Measurements from ENCODE around the gene STYK1.

The STYK1 gene

DNA sequence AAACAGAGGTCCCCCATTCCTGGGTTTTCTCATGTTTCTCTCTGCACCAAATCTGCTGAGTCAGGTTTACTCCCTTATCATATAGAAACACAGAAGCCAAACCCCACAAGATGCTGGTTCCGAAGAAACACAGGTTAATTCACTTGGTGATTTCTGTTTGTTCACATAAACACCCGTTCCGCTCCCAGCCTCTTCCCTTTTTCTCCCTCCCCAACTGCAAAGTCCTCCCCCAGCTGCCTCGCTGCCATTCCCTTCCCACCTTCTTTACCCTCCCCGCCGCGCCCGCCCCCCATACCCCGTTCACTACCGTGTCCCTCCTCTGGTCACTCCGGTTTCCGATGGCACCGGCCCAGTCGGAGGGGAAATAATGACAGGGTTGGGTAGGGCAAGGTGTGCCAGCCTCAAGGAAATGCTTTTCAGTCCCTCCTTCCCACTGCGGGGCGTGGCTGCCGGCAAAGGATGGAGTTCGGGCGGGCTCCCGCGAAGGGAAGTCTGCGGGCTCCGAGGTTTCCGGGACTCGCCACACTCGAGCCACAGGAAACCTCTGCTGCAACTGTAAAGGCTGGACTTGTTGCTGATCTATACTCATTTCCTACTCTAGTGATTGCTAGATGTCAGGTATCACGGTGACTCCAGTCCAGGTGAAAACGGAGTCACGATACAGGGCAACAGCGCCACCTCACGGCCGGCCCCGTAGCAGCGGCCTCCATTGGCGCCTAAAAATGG, at the start of gene STYK1:
Gene STYK1 (minus strand): TSS at position 394 of the 726 bp plus-strand sequence. CDS start 39,434 bp downstream, outside the sequence.
- in situ Hi-C loops (cut with MboI; ENCODE audit: low sequenced_read_pairs), result loop anchor here (10.0 kb wide), 1 partner anchor 99 kb away; no protein-coding TSS in a partner anchor

GRCh38 chr12:10722905-10723746, 49.3 kb upstream of the STYK1 start, which contains the start of gene YBX3:
TSS of gene YBX3 (minus strand) at chr12:10723323. CDS start at chr12:10723111, 212 bp downstream.
- in situ Hi-C loops (cut with MboI; ENCODE audit: low sequenced_read_pairs), result no loop called here

GRCh38 chr12:10722502-10722904, 48.7 kb upstream of the STYK1 start:
- in situ Hi-C loops (cut with MboI; ENCODE audit: low sequenced_read_pairs), result no loop called here

DNA sequence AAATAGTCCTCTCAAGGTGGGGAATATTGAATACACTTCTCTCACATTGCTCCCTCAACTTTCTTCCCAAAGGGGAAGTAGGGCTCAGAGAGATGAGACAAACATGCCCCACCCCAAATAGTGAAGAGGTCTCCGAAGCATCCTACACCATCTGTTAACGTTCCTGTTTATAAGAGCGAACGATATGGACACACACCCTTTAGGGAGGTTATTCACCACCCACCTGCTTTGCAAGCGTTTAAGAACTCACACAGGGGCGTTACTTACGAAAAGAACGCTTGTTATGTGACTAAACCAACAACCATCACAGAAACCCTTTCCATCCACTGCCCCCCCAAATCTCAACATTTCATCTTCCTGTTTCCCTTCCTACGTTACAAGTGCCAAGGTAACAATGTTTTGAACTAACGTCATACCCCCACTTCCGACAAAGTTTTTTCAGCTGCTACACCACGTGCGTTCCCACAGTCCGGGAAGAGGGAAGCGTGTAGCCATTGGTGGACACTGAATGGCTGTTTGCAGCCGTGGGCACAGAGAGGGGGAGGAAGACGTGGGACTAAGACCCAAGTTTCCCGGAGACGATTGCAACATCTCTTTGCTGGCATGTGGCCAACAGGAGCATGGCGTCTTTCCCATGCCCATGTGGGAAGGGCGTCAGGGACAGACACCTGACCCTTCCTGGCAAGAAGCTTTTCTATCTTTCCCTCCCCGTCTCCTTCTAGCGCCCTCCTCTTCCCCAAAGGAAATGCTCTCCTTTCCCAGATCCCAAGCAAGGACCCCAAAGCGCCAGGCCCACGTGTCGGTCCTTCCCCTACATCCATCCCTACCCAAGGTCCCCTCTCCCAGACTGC, 48.0 kb upstream of the STYK1 start:
- in situ Hi-C loops (cut with MboI; ENCODE audit: low sequenced_read_pairs), result no loop called here

DNA sequence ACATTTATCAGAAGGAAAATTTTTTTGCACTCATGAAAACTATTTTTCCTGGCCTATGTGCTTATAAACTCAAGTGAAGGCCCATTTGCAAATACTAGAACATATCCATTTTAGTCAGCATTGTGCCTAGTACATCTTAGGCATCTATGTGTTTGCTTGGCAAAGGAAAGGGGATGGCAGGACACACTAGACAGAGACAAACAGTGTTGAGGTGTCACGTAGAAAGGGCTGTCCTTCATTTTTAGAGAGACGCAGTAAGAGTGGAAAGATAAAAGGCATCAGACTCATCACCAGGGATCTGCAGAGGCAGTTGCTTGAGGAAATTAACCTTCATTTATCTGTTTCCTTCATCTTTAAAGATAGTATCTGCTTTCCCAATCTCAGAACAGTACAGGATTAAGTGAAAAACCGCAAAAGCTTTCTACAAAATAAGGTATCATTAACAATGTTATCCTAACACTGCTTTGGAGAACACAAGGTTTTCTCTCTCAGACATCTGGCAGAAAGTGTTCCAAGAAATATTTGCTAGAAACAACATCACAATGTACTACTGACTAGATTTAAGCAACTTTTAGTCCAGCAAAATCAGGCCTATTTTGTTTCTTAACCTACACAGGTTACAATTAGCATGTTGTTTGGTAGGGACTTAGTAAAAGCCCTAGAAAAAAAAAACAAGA, 47.3 kb upstream of the STYK1 start:
- in situ Hi-C loops (cut with MboI; ENCODE audit: low sequenced_read_pairs), result no loop called here

- in situ Hi-C loops (cut with MboI; ENCODE audit: low sequenced_read_pairs), result no loop called here
Observed at GRCh38 chr12:10719482-10719881, 45.6 kb upstream of the STYK1 start.

DNA sequence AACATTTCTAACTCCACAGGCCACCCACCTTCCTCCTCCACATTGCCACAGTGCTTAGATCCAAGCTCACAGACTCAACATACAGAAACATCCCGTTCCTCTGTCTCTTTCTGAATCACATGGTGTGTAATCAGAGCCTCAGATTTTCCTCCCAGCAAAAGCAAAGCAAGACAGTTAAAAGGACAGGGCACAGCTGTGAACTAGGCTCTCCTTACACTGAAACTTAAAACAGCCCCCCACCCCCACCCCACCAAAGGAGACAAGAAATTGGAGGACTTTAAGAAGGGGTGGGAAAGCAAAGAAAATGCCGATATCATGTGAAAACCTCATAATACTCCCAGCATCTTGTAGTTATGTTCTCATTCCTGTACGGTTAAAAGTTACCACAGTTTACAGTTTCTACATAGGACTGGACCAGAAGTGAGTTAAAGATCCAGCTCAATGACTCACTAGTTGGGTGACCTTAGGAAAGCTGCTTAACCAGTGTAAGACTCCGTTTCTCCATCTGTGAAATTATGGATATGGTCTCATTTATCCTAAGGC, 44.5 kb upstream of the STYK1 start:
- in situ Hi-C loops (cut with MboI; ENCODE audit: low sequenced_read_pairs), result no loop called here

- in situ Hi-C loops (cut with MboI; ENCODE audit: low sequenced_read_pairs), result no loop called here
Observed at GRCh38 chr12:10717410-10717809, 43.6 kb upstream of the STYK1 start.

GRCh38 chr12:10716704-10717315, 43.0 kb upstream of the STYK1 start:
- in situ Hi-C loops (cut with MboI; ENCODE audit: low sequenced_read_pairs), result no loop called here

DNA sequence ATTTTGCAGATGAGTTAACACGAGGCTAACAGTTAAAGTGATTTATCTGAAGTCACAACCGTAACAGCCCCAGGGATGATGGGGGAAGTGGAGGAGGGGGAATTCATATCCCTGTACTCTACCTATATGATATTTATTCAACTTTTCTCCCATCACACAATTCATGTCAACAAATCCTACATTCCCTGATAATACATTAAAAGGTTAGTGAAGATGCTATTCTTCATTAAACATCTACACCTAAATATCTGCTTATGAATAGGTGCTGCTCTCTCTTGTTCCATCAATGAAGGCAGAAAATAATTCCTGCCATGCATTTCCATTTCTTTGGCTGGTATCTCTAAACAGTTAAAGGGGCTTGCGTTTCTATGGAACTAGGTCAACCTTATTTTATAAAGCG, 42.4 kb upstream of the STYK1 start:
- in situ Hi-C loops (cut with MboI; ENCODE audit: low sequenced_read_pairs), result no loop called here

DNA sequence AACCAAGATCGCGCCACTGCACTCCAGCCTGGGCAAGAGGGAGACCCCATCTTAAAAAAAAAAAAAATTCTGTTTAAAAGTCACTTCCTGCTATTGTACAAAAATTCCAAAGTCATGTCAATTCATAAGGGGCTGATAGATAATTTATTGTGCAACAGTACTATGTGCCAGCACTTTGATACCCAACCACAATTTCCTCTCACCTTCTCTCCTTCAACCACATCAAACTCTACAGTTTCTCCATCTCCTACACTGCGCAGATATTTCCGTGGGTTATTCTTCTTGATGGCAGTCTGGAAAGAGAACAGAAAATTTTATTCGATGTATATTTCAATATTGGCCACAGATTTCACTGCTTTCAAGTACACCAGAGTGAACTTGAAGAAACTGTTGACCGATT, 41.6 kb upstream of the STYK1 start:
- in situ Hi-C loops (cut with MboI; ENCODE audit: low sequenced_read_pairs), result no loop called here

DNA sequence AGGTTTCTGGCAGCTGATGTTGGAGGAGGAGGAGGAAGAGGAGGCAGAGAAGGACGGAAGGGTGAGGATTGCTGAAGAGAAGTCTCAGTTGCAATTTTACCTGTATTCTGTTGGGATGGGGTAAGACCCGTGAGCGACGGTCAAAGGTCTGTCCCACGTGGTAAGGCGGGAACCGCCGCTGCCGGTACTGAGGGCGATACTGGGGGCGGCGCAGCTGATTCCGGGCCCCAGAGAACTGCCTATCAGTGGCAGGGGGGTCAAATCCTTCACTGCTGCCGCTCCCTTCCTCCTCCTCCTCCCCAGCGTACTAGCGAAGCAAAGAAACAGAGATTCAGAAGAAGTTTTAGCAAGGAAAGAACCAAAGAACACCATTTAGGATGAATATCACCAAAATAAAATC, 36.0 kb upstream of the STYK1 start:
- in situ Hi-C loops (cut with MboI; ENCODE audit: low sequenced_read_pairs), result no loop called here

DNA sequence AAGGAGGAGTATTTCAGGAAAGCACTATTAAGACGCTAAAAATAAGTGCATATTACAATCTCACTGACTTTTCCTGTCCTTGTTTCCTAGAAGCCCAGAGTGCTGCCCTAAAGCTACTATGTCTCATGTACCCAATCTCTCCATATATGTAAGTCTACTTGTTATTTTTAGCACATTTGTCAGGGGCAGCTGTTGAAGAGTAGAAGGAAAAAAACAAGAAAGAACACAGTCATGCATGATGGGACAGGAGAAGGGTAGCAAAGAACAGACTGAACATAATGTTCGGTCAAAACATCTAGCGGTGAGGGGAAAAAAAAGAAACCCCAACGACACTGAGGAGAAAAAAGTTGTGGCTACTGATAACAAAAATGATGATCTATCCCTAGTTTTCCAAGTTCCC, 35.0 kb upstream of the STYK1 start:
- in situ Hi-C loops (cut with MboI; ENCODE audit: low sequenced_read_pairs), result no loop called here

DNA sequence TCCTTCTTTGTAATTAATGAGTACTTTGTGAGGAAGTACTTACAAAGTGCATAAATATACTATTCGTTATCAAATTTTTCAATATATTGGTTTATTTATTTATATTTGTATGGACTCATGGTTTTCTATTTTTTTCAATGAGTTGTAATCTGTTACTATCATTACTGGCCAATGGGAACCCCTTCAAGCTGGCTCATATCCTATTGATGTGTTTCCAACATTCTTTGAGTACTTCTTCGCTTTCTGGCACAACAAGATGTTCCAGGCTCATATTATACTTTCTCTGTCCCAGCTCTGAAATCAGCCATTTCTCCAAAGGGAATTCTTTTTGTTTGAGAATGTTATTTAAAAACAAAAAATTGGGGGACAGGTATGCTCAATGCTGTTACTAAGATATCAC, 31.8 kb upstream of the STYK1 start:
- in situ Hi-C loops (cut with MboI; ENCODE audit: low sequenced_read_pairs), result no loop called here

- in situ Hi-C loops (cut with MboI; ENCODE audit: low sequenced_read_pairs), result no loop called here
Observed at GRCh38 chr12:10701843-10702242, 28.0 kb upstream of the STYK1 start.

GRCh38 chr12:10701131-10701681, 27.4 kb upstream of the STYK1 start:
- in situ Hi-C loops (cut with MboI; ENCODE audit: low sequenced_read_pairs), result no loop called here

DNA sequence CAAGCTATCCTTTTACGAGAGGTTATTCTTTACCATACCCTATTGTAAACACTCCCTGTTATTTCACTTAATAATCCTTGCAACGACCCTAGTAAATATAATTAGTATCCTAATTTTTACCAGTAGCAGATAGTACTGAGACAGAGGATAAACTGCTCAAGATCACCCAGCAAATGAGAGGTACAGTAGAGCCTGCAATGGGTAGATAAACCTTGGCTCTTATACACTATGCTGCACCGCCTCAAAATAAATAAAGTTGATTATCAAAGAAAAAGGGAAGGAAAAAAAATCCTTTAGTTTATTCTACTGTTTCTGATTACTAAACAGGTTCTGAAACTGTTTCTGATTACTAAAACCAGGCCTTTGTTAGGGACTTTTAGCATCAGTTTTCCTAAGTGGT, 26.7 kb upstream of the STYK1 start:
- in situ Hi-C loops (cut with MboI; ENCODE audit: low sequenced_read_pairs), result no loop called here

- in situ Hi-C loops (cut with MboI; ENCODE audit: low sequenced_read_pairs), result no loop called here
Observed at GRCh38 chr12:10697862-10698261, 24.0 kb upstream of the STYK1 start.

DNA sequence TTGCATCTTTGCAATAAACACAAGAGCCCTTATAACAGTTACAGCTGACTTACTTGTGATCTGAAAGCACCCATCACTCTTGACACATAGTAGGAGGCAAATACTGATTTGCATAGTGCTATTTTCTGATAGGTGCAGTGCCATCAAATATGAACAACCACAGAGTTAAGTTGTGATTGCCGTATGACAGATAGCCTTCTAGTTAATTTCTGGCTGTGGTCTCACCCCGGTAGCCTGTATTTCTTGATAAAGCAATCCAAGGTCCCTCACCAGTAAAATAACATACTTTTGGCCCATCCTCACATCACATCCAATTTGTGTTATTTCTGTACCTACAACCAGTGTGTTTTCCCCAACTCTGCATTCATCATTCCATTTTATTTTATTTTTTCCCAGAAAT, 23.3 kb upstream of the STYK1 start:
- in situ Hi-C loops (cut with MboI; ENCODE audit: low sequenced_read_pairs), result no loop called here

- in situ Hi-C loops (cut with MboI; ENCODE audit: low sequenced_read_pairs), result no loop called here
Observed at GRCh38 chr12:10690906-10691305, 17.1 kb upstream of the STYK1 start.

Data from HL-60/S4 (cell line).